OCI-LY1 (cell line): ENCODE results near the gene SUPT3H.

Experiments
- EZH2 ChIP-seq: fragments of 200-600 bp; sonication (generic), shearing (Covaris generic); IDR thresholded peaks from 2 replicates; pipeline ENCODE4 v1.8.0; 2017; ENCODE audit warnings: borderline replicate concordance, mixed run types, mild to moderate bottlenecking, antibody characterized with exemption, low read length, moderate library complexity, mixed read lengths
- TF ChIP-seq, protein P1 (sequence below): fragments of 200-600 bp; sonication (generic), shearing (Covaris generic); IDR thresholded peaks from 2 replicates; pipeline ENCODE4 v1.5.1; 2017; ENCODE audit warnings: mild to moderate bottlenecking, antibody characterized with exemption, low read length, moderate library complexity, mixed read lengths

DNA sequence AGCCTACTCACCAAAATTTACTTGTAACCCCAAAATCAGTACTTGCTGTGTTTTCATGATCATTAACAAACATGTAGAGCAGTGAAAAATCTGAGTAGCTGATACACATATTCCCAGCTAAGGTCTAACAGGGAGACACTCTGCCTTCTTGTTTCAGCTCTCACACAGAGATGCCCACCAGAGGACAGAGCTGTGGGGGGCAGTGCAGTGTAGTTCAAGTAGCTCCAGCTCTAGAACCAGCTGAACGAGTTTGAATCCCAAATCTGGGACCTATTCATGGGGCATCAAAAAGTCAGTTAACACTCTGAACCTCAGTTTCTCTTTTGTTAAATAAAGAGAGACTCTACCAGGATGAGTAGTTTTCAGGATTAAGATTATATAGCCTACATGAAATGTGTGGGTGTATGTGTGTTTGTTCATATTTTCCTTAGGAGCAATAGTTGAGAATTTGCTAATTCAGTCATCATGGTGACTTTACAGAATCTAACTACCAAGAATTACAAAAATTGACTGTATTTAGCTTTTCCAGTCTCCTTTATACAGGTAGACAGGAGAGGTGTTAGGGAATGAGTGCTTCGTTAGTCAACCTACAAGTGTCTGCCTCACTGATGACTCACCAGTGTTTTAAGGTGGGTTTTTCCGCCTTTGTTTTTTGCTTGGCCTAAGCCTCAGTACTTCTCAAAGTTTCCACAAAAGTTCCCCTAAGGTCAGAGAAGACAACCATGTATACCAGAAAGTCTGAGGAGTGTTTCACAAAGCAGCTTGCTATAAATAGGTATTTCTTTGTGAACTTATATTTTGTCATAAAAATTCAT, 213.6 kb downstream of the SUPT3H start:
- TF ChIP-seq, protein P1, sequence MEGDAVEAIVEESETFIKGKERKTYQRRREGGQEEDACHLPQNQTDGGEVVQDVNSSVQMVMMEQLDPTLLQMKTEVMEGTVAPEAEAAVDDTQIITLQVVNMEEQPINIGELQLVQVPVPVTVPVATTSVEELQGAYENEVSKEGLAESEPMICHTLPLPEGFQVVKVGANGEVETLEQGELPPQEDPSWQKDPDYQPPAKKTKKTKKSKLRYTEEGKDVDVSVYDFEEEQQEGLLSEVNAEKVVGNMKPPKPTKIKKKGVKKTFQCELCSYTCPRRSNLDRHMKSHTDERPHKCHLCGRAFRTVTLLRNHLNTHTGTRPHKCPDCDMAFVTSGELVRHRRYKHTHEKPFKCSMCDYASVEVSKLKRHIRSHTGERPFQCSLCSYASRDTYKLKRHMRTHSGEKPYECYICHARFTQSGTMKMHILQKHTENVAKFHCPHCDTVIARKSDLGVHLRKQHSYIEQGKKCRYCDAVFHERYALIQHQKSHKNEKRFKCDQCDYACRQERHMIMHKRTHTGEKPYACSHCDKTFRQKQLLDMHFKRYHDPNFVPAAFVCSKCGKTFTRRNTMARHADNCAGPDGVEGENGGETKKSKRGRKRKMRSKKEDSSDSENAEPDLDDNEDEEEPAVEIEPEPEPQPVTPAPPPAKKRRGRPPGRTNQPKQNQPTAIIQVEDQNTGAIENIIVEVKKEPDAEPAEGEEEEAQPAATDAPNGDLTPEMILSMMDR, result no peak
- TF ChIP-seq EZH2, result no peak
